NCI-H82 treated with DMSO at 0.1 percent for 48 hours (cell line): Measurements from ENCODE around the gene GNG13.
"Not testable (repeated sequence)": the region's sequence is repeated elsewhere in the genome, so short reads cannot be mapped to it uniquely, and the experiment has no call there.

Experiments used
- DNase-seq: peaks from one replicate; lab custom pipeline; 2025; ENCODE audit not compliant: unreplicated experiment; lab: John Stamatoyannopoulos, UW

The GNG13 gene

DNA sequence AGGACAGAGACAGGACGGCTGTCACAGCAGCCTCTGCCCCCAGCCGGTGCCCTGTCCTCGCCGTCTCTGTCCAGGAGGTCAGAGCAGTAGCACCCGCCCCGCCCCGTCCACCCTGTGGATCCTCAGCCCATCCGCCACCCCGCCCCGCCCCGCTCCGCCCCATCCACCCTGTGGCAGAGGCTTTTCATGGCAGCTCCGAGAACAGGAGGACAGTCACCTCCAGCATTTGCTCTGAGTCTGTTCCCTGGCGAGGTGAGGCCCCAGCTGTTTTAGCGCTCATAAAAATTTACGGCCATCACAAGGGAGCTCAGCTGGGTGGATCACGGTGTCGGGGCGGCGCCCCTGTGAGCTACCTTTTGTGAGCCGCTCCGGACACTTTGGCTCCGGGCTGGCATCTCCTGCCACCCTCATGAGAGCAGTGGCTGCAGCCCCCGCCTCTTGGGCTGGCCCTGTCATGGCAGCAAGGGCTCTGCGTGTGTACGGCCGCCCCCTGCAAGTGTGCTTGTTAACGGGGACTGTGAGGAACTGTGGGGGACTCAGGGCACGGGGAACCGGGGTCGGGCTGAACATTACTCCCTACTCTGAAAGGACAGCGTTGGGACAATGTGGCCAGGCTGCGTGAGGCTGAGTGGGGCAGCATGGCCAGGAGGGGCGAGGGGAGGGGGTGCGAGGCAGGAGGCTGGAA is 32.3 kb upstream of the GNG13 start:
- no peak for DNase-seq

GRCh38 chr16:831571-832413 is 31.3 kb upstream of the GNG13 start:
- DNase-seq: no peak

DNA sequence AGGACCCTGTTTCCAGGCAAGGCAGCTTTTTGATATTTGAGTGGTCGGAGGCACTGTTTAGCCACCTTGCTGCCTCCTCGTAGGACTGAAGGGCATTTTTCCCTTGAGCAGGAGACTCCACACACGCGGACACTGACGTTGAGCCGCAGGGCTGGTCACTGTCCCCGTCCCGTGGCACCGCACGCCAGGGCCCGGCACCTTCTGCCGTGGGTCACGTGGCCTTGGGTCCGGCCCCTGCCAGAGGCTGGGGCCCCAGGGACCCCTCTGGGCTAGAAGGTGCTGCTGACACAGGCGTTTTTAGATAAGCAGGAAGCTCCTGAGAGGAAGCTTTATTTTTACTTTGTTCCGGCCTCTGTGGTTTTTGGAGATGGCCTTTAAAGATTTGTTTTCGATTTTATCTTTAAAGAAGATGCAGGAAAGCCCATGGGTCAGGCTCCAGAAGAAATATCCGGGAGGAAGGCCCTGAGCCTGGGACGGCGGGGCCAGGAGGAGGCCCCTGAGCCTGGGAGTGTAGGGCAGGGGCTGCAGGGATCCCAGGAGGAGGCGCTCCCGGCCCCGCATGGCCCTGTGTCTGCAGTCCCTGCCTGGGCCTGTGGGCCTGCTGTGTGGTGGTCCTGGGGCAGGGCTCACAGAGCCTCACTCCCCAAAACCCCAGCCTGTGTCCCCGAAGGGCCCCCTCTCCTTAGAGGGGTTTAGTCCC is 30.5 kb upstream of the GNG13 start:
- no peak for DNase-seq

DNA sequence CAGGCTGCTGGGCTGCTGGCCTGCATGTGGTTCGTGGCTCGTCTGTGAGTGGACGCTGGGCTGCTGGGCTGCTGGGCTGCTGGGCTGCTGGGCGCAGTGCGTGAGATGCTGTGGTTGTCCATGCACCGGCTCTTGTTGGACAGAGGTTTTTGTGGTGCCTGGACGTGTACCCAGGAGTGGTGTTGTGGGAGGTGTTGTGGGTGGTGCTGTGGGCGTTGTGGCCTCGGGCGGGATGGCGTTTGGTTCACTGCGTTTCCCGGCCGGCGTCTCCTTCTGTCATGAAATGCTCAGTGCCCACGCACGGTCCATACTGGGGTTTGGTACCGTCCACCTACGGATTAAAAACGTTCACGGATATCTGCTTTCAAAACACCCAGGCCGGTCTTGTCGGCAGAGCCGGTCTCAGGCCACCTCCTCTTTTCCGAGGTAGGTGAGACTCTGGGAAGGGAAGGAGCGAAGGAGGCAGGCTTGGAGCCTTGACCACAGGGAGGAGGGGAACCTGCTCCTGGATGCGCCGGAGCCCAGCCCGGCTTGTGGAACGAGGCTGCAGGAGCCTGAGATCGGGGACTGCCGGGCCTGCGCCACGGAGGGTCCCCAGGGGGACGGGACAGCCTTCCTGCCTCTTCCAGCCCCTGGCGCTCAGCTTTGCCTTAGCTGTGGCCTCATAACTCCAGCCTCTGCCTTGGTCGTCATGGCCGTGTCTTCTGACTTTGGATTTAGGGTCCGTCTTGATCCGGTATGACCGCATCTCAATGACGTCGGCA is 29.8 kb upstream of the GNG13 start:
- no peak for DNase-seq

GRCh38 chr16:828891-829290 is 28.4 kb upstream of the GNG13 start:
- DNase-seq: no peak

DNA sequence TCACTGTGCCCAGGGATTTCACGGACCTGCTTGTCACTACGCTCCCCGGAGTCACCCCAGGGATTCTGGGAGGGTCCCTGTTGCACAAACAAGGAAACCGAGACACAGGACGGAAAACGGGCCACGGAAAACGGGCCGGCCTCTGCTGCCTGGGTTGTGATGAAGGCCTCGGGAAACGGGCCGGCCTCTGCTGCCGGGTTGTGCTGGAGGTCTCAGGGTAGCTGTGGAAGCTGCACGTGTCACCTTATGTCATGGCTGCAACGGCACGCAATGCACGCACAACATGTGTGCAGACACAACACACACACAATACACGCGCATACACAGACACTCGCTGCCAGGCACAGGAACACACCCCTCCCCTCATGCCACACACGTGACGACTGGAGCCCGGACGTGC is 27.0 kb upstream of the GNG13 start:
- no peak for DNase-seq

GRCh38 chr16:825341-826061 is 25.0 kb upstream of the GNG13 start:
- DNase-seq: no peak

- DNase-seq: no peak
Measured at GRCh38 chr16:824601-825000, 24.1 kb upstream of the GNG13 start.

DNA sequence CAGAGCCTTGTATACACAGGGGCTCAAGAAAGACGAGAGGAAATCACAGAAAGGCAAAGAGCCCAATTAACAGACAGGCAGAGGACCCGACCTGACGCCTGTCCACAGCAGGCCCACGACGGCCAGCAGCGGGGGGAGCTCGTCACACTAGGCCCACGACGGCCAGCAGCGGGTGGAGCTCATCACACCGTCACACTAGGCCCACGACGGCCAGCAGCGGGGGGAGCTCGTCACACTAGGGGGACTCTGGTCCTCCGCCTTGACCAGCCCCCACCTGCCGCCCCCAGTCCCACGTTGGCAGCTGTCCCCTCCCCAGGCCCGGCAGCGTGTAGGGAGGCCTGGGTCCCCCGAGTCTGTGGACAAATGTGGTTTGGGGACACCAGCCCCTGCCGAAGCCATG is 23.7 kb upstream of the GNG13 start:
- no peak for DNase-seq

GRCh38 chr16:822909-823297 is 22.4 kb upstream of the GNG13 start:
- no peak for DNase-seq

DNA sequence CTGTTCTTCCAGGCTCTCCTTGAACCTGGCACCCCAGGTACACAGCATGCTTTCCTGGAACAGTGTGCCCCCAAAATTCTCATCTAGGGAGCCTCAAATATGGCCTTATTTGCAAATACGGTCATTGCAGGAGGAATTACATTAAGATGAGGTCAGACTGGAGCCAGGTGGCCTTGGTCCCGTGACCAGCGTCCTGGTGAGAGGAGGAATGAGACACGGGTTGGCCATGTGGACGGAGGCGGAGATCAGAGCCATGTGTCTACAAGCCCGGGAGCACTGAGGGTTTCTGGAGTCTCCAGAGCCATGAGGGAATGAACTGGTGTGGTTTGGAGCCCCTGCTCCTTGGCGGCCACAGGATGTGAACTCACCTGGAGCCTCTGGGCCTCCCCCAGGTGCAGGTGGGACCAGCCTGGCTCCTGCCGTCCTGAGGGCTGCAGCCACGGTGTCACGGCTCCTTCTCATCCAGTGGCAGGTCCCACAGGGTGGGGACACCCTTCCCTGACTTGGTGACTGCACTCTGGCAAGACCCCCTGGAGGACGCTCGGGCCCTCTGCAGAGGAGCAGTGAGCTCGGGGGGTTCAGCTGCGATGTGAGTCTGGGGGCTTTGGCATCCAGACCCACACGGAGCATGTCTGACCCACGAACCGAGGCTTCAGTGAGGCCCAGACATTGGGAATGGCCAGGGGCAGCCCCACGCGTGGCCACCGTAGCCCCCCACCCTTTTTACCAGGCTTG is 21.8 kb upstream of the GNG13 start:
- no peak for DNase-seq

DNA sequence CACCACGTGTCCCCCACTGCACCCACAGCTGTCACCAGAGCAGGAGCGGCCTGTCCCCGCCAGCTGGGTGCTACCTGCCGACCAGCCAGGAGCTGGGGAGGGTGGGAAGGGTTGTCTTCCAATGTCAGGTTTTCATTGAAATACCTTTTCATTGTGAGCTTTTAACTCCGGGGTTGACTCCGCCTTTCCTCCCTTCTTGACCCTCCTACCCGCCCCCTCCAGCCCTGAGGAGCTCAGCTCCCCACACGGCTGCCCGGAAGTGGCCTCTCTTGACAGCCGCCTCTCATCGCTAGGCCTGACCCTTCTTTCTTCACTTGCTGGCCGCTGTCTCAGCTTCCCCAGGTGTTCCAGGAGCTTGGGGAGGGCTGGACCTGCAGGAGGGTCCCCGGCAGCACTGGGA is 21.2 kb upstream of the GNG13 start:
- no peak for DNase-seq

- no peak for DNase-seq
Measured at GRCh38 chr16:820748-821147, 20.2 kb upstream of the GNG13 start.

- not testable (repeated sequence) for DNase-seq
Measured at GRCh38 chr16:820044-820408, 19.5 kb upstream of the GNG13 start.

GRCh38 chr16:819336-820043 is 19.0 kb upstream of the GNG13 start:
- DNase-seq: no peak

GRCh38 chr16:818592-818991 is 18.1 kb upstream of the GNG13 start:
- no peak for DNase-seq

DNA sequence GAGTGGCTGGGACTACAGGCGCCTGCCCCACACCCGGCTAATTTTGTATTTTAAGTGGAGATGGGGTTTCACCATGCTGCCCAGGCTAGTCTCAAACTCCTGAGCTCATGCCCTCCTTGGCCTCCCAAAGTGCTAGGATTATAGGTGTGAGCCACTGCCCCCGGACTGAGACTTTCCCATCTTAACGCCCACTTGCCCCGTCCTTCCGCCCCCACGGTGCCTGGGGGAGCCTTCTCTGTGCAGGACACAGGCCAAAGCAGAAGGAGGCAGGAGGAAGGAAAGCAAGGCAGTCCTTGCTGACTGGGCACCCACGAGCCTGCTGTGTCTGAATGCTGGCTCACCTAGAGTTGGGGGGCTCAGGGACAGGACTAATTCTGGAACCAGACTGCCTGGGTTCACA is 17.6 kb upstream of the GNG13 start:
- no peak for DNase-seq

GRCh38 chr16:817001-817906 is 16.7 kb upstream of the GNG13 start:
- DNase-seq: no peak
